ENCODE results near the gene GNG12. TPM values are rescaled to one million over a fixed set of nuclear protein-coding genes. Genes with fewer than 3 reads are reported as not detected.

The GNG12 gene
- total and polyA plus RNA-seq, 10 donors, result 15.2 to 102 (median 76.2) TPM

GRCh38 chr1:67755160-67755559, 78.1 kb downstream of the GNG12 start:
- DNase-seq, result no peak
- Histone ChIP-seq H3K27me3 (replicated peaks in 1 of 7) (no peaks in the 10 kb centered on the region), H3K36me3 (no peaks in the 10 kb centered on the region), H3K27ac (no peak overlapping the region), H3K9me3 (no peaks in the 10 kb centered on the region), H3K4me3 (no peak overlapping the region), H3K4me1 (peaks cover 0 to 36% (median 21%) of the 10 kb centered on the region in 6 donors)
- intact Hi-C loops (cut with DNase I; ENCODE audit: low total_unique reads), result loop anchor here (10.0 kb wide), 1 partner anchor 70 kb away; the partner anchor contains the start of gene GADD45A
- no peak for TF ChIP-seq POLR2A (IDR thresholded peaks at IDR 0.05)
- no peak for TF ChIP-seq POLR2AphosphoS5 (IDR thresholded peaks at IDR 0.05)
- no peak for TF ChIP-seq CTCF (IDR thresholded peaks at IDR 0.05 in 8 of 11, conservative IDR thresholded peaks at IDR 0.05 in 3 of 11)
- WGBS, 5 donors, result 85 to 95% (median 92%) methylated on average over 2 of the region's 2 CpGs

- H3K27me3 ChIP-seq (replicated peaks in 1 of 7), result no peaks in the 10 kb centered on the region
- no peak overlapping the region for H3K4me3 ChIP-seq
- TF ChIP-seq POLR2AphosphoS5 (IDR thresholded peaks at IDR 0.05), result no peak
- TF ChIP-seq CTCF (IDR thresholded peaks at IDR 0.05 in 8 of 11, conservative IDR thresholded peaks at IDR 0.05 in 3 of 11), result no peak
- no peak for TF ChIP-seq POLR2A (IDR thresholded peaks at IDR 0.05)
- peaks cover 0 to 36% (median 18%) of the 10 kb centered on the region in 6 donors for H3K4me1 ChIP-seq
- intact Hi-C loops (cut with DNase I; ENCODE audit: low total_unique reads), result loop anchor here (10.0 kb wide), 1 partner anchor 70 kb away; the partner anchor contains the start of gene GADD45A
- H3K9me3 ChIP-seq, result no peaks in the 10 kb centered on the region
- 30 to 40% (median 32%) methylated on average over 4 of the region's 4 CpGs for WGBS, 5 donors
- H3K36me3 ChIP-seq, result no peaks in the 10 kb centered on the region
- no peak overlapping the region for H3K27ac ChIP-seq
- DNase-seq, result no peak
Measured at GRCh38 chr1:67754526-67754920, 78.7 kb downstream of the GNG12 start.

- Histone ChIP-seq H3K27ac (no peak overlapping the region), H3K4me3 (no peak overlapping the region), H3K27me3 (replicated peaks in 1 of 7) (no peaks in the 10 kb centered on the region), H3K4me1 (peaks cover 0 to 36% (median 19%) of the 10 kb centered on the region in 6 donors), H3K36me3 (no peaks in the 10 kb centered on the region), H3K9me3 (no peaks in the 10 kb centered on the region)
- WGBS, 5 donors, result 78 to 87% (median 81%) methylated on average over 17 of the region's 17 CpGs
- TF ChIP-seq CTCF (IDR thresholded peaks at IDR 0.05 in 8 of 11, conservative IDR thresholded peaks at IDR 0.05 in 3 of 11), result no peak
- no peak for TF ChIP-seq POLR2A (IDR thresholded peaks at IDR 0.05)
- no peak for TF ChIP-seq POLR2AphosphoS5 (IDR thresholded peaks at IDR 0.05)
- intact Hi-C loops (cut with DNase I; ENCODE audit: low total_unique reads), result loop anchor here (10.0 kb wide), 1 partner anchor 69 kb away; the partner anchor contains the start of gene GADD45A
- DNase-seq, result no peak
Measured at GRCh38 chr1:67753776-67754525, 79.3 kb downstream of the GNG12 start.

- intact Hi-C loops (cut with DNase I; ENCODE audit: low total_unique reads), result loop anchor here (10.0 kb wide), 1 partner anchor 68 kb away; the partner anchor contains the start of gene GADD45A
Measured at GRCh38 chr1:67752306-67752705, 81.0 kb downstream of the GNG12 start.

More at GRCh38 chr1:67752306-67752705, 81.0 kb downstream of the GNG12 start:
- 73 to 86% (median 82%) methylated on average over 2 of the region's 2 CpGs for WGBS, 5 donors
- H3K4me3 ChIP-seq, result no peak overlapping the region
- no peaks in the 10 kb centered on the region for H3K9me3 ChIP-seq
- H3K4me1 ChIP-seq, result peaks cover 5 to 50% (median 30%) of the 10 kb centered on the region in 6 donors
- H3K27me3 ChIP-seq (replicated peaks in 1 of 7), result no peaks in the 10 kb centered on the region
- H3K36me3 ChIP-seq, result no peaks in the 10 kb centered on the region
- no peak overlapping the region for H3K27ac ChIP-seq
- TF ChIP-seq CTCF (IDR thresholded peaks at IDR 0.05 in 8 of 11, conservative IDR thresholded peaks at IDR 0.05 in 3 of 11) (no peak), POLR2A (IDR thresholded peaks at IDR 0.05) (no peak), POLR2AphosphoS5 (IDR thresholded peaks at IDR 0.05) (no peak)
- DNase-seq, result no peak
